ENCODE measurements around the gene HOXA2. TPM values are rescaled to one million over a fixed set of nuclear protein-coding genes. Genes with fewer than 3 reads are reported as not detected.

HOXA2 gene
- total and polyA plus RNA-seq, 2 of the 8 experiments (the other 6 are each of a cell fraction or from before 2014, with no cell fraction given): not detected

GRCh38 chr7:27130540-27131389 is 28.3 kb upstream of the HOXA2 start, which contains the start of gene HOXA4 (continued):
- TF ChIP-seq JUN (IDR thresholded peaks at IDR 0.05; ENCODE audit: low read depth, low read length) (no peak), SP1 (IDR thresholded peaks at IDR 0.05; ENCODE audit: low read depth, low read length) (no peak; the same call in 1 of the 2 replicates), TAF7 (optimal IDR thresholded peaks at IDR 0.05; ENCODE audit: borderline replicate concordance, low read depth, low read length) (no peak), SIRT6 (IDR thresholded peaks at IDR 0.05; ENCODE audit: low read length) (no peak), POLR2AphosphoS5 (IDR thresholded peaks at IDR 0.05; ENCODE audit: low read depth, low read length) (no peak), FOSL1 (IDR thresholded peaks at IDR 0.05; ENCODE audit: insufficient read depth, low read depth, low read length) (no peak), NRF1 (IDR thresholded peaks at IDR 0.05; ENCODE audit: low read depth, low read length) (no peak), CHD1 (IDR thresholded peaks at IDR 0.05; ENCODE audit: low read depth, low read length) (no peak)
